H1 (cell line): Measurements from ENCODE around the gene MGST2. TPM values are rescaled to one million over a fixed set of nuclear protein-coding genes. Genes with fewer than 3 reads are reported as not detected.

Experiments
- ASH2L ChIP-seq: fragments of 200-600, 300-600 bp; sonication (generic); IDR thresholded peaks from one replicate; pipeline ENCODE4 v1.7.1; 2017; ENCODE audit warnings: low read length
- CHD1 ChIP-seq: IDR thresholded peaks from 2 replicates; pipeline ENCODE4 v1.6.1; 2012; ENCODE audit warnings: low read depth, low read length, improper control_type of control experiment
- GTF2F1 ChIP-seq: IDR thresholded peaks from 2 replicates; pipeline ENCODE4 v1.6.1; 2012; ENCODE audit warnings: low read depth, low read length, improper control_type of control experiment, borderline replicate concordance
- polyA plus RNA-seq, 7 experiments: library from polyadenylated mRNA; depleted of rRNA in 3 of 7; stranded (reverse) in 5 of 7; unstranded in 2 of 7; fragments of >200 nt in 5 of 7; fragments of 200-250 nt in 2 of 7; gene quantifications; 1 replicate in 5 of 7; 2 replicates in 1 of 7; 4 replicates in 1 of 7; pipeline versions ENCODE4 v1.2.1 to v1.2.3, GENCODE V29; 2011 to 2013; ENCODE audit warnings: missing spikeins in 2 of 7, mixed read lengths in 2 of 7
- total RNA-seq: library from RNA; stranded (reverse); fragmentation: NEBNext Ultra II Directional; extraction: Animal tissue kit (Norgen Biotek cat#: 25700); gene quantifications from 2 replicates; pipeline ENCODE4 v1.2.1, GENCODE V29; 2021
- TF ChIP-seq, protein P1 (sequence below): IDR thresholded peaks from 2 replicates; pipeline ENCODE4 v1.6.1; 2011; ENCODE audit warnings: low read depth, mild to moderate bottlenecking, low read length; ENCODE audit not compliant: insufficient read depth

Gene MGST2
- total and polyA plus RNA-seq, 2 of the 8 experiments (the other 6 are each of a cell fraction or from before 2014, with no cell fraction given): 8.0 to 13.6 TPM

GRCh38 chr4:139732991-139733570, 67.5 kb downstream of the MGST2 start (continued):
- TF ChIP-seq ASH2L: no peak
- TF ChIP-seq GTF2F1: no peak
- TF ChIP-seq, protein P1, sequence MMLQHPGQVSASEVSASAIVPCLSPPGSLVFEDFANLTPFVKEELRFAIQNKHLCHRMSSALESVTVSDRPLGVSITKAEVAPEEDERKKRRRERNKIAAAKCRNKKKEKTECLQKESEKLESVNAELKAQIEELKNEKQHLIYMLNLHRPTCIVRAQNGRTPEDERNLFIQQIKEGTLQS: no peak
- no peak for TF ChIP-seq CHD1
